Glutamatergic neuron (in vitro differentiated cells): ENCODE measurements around the gene IFIH1. TPM values are rescaled to one million over a fixed set of nuclear protein-coding genes. Genes with fewer than 3 reads are reported as not detected.

Source experiments
- DNase-seq: peaks from one replicate; pipeline ENCODE4 v3.0.0; 2022
- H3K27ac Mint-ChIP-seq: one replicate; pipeline ENCODE4 v1.8.0; 2020; ENCODE audit warnings: mild to moderate bottlenecking, mixed read lengths, inconsistent platforms; ENCODE audit not compliant: unreplicated experiment
- H3K27me3 Mint-ChIP-seq: one replicate; pipeline ENCODE4 v1.8.0; 2020; ENCODE audit warnings: mild to moderate bottlenecking, moderate library complexity, mixed read lengths, inconsistent platforms; ENCODE audit not compliant: unreplicated experiment
- H3K36me3 Mint-ChIP-seq: one replicate; pipeline ENCODE4 v1.8.0; 2020; ENCODE audit warnings: mild to moderate bottlenecking, mixed read lengths, inconsistent platforms; ENCODE audit not compliant: unreplicated experiment
- H3K4me1 Mint-ChIP-seq: one replicate; pipeline ENCODE4 v1.8.0; 2020; ENCODE audit warnings: mild to moderate bottlenecking, low read depth, mixed read lengths, inconsistent platforms; ENCODE audit not compliant: unreplicated experiment
- H3K4me3 Mint-ChIP-seq: one replicate; pipeline ENCODE4 v1.8.0; 2020; ENCODE audit warnings: mild to moderate bottlenecking, mixed read lengths, inconsistent platforms; ENCODE audit not compliant: unreplicated experiment
- H3K9me3 Mint-ChIP-seq: one replicate; pipeline ENCODE4 v1.8.0; 2020; ENCODE audit warnings: mild to moderate bottlenecking, moderate library complexity, mixed read lengths, inconsistent platforms; ENCODE audit not compliant: unreplicated experiment
- CTCF ChIP-seq: fragments of 200-600 bp; sonication (generic); IDR thresholded peaks from one replicate; pipeline ENCODE4 v1.5.0; 2021; ENCODE audit not compliant: partially characterized antibody, unreplicated experiment
- total RNA-seq: library from RNA; stranded (reverse); fragmentation: NEBNext Ultra II Directional; extraction: Animal tissue kit (Norgen Biotek cat#: 25700); gene quantifications from one replicate; pipeline ENCODE4 v1.2.1, GENCODE V29; 2021; ENCODE audit not compliant: unreplicated experiment

IFIH1 gene
- total RNA-seq, 1 donor from 2014 or later = not detected

GRCh38 chr2:162233197-162233596 is 85.3 kb downstream of the IFIH1 start:
- H3K27me3 Mint-ChIP-seq = no peaks in the 10 kb centered on the region
- H3K36me3 Mint-ChIP-seq = no peaks in the 10 kb centered on the region
- TF ChIP-seq CTCF = no peak
- DNase-seq = no peak
- H3K4me3 Mint-ChIP-seq = no peak overlapping the region
- no peaks in the 10 kb centered on the region for H3K9me3 Mint-ChIP-seq
- no peaks in the 10 kb centered on the region for H3K4me1 Mint-ChIP-seq
- no peak overlapping the region for H3K27ac Mint-ChIP-seq

- TF ChIP-seq CTCF = no peak
- Mint-ChIP-seq H3K4me1 (no peaks in the 10 kb centered on the region), H3K27ac (no peak overlapping the region), H3K9me3 (no peaks in the 10 kb centered on the region), H3K4me3 (no peak overlapping the region), H3K36me3 (no peaks in the 10 kb centered on the region), H3K27me3 (no peaks in the 10 kb centered on the region)
- DNase-seq = no peak
These were observed 85.8 kb downstream of the IFIH1 start for GRCh38 chr2:162232671-162233070.

- Mint-ChIP-seq H3K9me3 (no peaks in the 10 kb centered on the region), H3K4me1 (no peaks in the 10 kb centered on the region)
These were observed 86.5 kb downstream of the IFIH1 start for GRCh38 chr2:162232027-162232426.

GRCh38 chr2:162230761-162231160 is 87.7 kb downstream of the IFIH1 start:
- Mint-ChIP-seq H3K27ac (no peak overlapping the region), H3K27me3 (no peaks in the 10 kb centered on the region), H3K9me3 (no peaks in the 10 kb centered on the region), H3K4me1 (no peaks in the 10 kb centered on the region), H3K36me3 (no peaks in the 10 kb centered on the region), H3K4me3 (no peak overlapping the region)
- no peak for DNase-seq
- TF ChIP-seq CTCF = no peak

More at GRCh38 chr2:162232027-162232426, 86.5 kb downstream of the IFIH1 start:
- Mint-ChIP-seq H3K27me3 (no peaks in the 10 kb centered on the region), H3K4me3 (no peak overlapping the region), H3K36me3 (no peaks in the 10 kb centered on the region), H3K27ac (no peak overlapping the region)
- TF ChIP-seq CTCF = no peak
- DNase-seq = no peak

- TF ChIP-seq CTCF = no peak
- no peak overlapping the region for H3K4me3 Mint-ChIP-seq
- no peaks in the 10 kb centered on the region for H3K4me1 Mint-ChIP-seq
- no peaks in the 10 kb centered on the region for H3K9me3 Mint-ChIP-seq
- H3K36me3 Mint-ChIP-seq = no peaks in the 10 kb centered on the region
- H3K27ac Mint-ChIP-seq = no peak overlapping the region
- no peaks in the 10 kb centered on the region for H3K27me3 Mint-ChIP-seq
- DNase-seq = no peak
These were observed 91.6 kb downstream of the IFIH1 start for GRCh38 chr2:162226836-162227235.
